ENCODE data around the gene SPACA4.

The SPACA4 gene

DNA sequence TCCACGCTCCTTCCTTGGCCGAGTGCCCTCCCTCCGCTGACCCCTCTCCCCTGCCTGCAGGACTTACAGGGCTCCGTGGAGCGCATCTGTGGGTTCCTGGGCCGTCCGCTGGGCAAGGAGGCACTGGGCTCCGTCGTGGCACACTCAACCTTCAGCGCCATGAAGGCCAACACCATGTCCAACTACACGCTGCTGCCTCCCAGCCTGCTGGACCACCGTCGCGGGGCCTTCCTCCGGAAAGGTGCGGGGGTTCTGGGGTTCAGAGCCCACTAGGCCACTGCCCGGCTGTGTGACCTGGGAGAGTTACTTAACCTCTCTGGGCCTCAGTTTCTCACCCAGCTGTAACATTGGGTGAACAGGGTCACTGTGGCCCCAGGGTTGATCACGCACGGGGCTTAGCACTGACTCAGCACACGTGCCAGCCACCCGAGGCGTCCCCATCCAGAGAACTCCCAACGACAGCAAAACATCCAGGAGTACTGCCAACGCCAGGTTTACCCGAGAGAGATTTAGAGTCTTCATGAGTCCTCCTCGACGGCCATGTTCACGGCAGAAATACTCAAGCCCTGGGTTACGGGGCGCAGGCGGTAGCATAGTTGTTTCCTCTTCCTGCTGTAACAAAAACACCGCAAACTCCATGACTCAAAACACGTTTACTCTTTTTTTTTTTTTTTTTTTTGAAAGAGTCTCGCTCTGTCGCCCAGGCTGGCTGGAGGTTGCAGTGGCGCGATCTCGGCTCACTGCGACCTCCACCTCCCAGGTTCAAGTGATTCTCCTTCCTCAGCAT lies 9.7 kb upstream of the SPACA4 start:
- no peak for DNase-seq (ENCODE audit: low read depth in 4 of 4, low spot score in 1 of 4)

DNA sequence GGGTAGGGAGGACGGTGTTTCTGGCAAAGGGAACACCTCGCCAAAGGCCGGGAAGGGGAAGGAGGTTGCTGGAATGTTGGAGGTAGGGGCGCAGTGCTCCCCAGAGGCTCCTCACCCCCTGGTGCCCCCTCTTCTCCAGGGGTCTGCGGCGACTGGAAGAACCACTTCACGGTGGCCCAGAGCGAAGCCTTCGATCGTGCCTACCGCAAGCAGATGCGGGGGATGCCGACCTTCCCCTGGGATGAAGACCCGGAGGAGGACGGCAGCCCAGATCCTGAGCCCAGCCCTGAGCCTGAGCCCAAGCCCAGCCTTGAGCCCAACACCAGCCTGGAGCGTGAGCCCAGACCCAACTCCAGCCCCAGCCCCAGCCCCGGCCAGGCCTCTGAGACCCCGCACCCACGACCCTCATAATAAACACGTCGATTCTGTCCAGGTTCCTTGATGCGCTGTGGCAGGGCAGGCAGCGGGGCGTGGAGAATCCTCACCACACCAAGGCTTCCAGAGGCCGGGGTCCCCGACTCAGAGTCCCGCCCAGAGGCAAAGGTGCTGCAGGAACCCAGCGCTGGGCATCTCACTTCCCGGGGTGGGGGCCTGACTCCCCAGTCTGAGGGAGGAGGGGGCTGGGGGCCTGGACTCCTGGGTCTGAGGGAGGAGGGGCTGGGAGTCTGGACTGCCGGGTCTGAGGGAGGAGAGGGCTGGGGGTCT lies 7.4 kb upstream of the SPACA4 start:
- no peak for DNase-seq (ENCODE audit: low read depth in 4 of 4, low spot score in 1 of 4)

DNA sequence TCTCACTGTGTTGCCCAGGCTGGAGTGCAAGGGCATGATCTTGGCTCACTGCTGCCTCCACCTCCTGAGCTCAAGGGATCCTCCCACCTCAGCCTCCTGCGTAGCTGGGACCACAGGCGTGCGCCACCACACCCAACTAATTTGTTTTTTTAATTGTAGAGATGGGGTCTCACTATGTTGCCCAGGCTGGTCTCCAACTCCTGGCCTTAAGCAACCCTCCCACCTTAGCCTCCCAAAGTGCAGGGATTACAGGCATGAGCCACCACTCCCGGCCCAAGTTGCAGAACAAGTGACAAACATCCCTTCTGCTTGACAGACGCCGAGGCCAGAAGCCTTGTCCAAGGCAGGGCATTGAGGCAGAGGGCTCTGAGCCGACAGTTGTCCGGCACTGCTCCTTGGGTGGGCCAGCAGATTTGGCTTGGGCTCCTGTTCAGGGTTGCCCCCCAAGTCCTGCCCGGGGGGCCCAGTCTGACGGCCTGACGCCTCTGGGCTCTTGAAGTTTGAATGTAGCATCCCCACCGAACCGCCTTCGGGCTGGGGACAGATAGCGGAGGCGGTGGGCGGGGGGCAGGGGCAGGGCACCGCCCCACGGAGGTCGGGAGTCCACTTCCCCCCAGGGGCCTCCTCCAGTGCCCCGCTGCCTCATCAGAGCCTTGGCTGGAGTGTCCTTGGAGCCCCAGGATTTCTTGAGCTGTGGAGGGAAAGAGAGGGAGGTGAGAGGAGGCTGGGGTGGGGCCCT lies 5.7 kb upstream of the SPACA4 start:
- DNase-seq (ENCODE audit: low read depth in 4 of 4, low spot score in 1 of 4) = no peak

- DNase-seq (ENCODE audit: low read depth in 4 of 4, low spot score in 1 of 4) = no peak
These were observed 3.5 kb upstream of the SPACA4 start for GRCh38 chr19:48603001-48603400.

DNA sequence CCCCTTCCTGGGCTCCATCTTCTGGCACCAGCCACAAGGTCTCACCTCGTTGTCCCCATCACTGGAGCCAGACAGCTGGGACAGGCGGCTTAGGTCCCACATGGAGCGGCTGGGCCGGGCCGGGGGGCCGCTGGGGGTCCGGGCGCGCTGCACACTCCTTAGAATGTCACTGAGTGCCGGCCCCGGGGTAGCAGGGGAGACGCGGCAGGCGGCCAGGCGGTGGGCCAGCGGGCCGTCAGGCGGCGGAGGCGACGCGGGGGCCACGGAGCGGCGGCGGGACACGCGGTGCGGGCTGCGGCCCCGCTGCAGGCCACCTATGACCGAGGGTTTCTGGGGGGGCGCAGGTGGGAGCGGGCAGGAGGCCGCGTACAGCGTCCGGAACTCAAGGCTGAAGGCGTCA lies 3.1 kb upstream of the SPACA4 start:
- DNase-seq (ENCODE audit: low read depth in 4 of 4, low spot score in 1 of 4) = no peak

DNA sequence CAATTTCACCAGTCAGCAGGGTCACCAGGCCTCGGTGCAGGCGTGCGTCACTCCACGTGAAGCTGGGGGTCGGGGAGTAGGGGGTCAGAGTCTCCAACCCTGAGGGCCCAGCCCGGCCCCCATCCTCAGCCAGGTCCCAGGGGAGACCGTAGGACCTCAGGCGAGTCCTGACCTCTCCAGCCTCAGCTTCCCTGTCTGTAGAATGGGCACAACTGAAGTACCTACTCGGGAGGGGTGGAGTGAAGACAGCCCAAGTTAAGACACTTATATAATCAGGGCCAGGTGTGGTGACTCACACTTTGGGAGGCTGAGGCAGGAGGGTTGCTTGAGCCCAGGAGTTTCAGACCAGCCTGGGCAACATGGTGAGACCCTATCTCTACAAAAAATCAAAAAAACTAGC lies 2.7 kb upstream of the SPACA4 start:
- DNase-seq (ENCODE audit: low read depth in 4 of 4, low spot score in 1 of 4) = no peak

- DNase-seq (ENCODE audit: low read depth in 4 of 4, low spot score in 1 of 4) = no peak
These were observed 815 bp downstream of the SPACA4 start for GRCh38 chr19:48607359-48607755.

GRCh38 chr19:48608798-48609263 lies 2.3 kb downstream of the SPACA4 start:
- DNase-seq (ENCODE audit: low read depth in 4 of 4, low spot score in 1 of 4) = no peak

GRCh38 chr19:48609571-48610108 lies 3.1 kb downstream of the SPACA4 start:
- DNase-seq (ENCODE audit: low read depth in 4 of 4, low spot score in 1 of 4) = no peak

DNA sequence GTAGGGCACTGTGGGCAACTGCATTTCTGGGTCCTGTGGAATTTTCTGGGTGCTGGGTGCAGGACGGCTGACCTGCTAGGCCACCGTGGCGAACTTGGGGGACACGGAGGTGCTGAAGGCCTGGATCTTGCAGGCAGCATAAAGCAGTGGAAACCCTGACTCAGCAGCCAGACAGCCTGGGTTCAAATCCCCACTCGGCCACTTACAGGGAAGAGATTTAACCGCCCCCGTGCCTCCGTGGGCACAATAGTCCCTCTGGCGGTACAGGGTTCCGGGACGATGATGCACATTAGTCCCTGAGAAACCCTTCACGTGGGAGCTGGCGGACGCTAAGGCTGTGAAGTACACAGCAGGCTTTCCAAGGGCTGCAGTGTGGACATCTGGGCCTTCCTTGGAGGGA lies 5.3 kb downstream of the SPACA4 start:
- DNase-seq (ENCODE audit: low read depth in 4 of 4, low spot score in 1 of 4) = no peak

- DNase-seq (ENCODE audit: low read depth in 4 of 4, low spot score in 1 of 4) = no peak
These were observed 6.7 kb downstream of the SPACA4 start for GRCh38 chr19:48613024-48613851.

- DNase-seq (ENCODE audit: low read depth in 4 of 4, low spot score in 1 of 4) = no peak
These were observed 7.4 kb downstream of the SPACA4 start for GRCh38 chr19:48613852-48614435.

GRCh38 chr19:48614436-48615230 lies 8.1 kb downstream of the SPACA4 start, which contains the start of gene FAM83E:
TSS of gene FAM83E (minus strand) at chr19:48615076. CDS start at chr19:48613372, 1,704 bp downstream.
- DNase-seq (ENCODE audit: low read depth in 4 of 4, low spot score in 1 of 4) = no peak

- DNase-seq (ENCODE audit: low read depth in 4 of 4, low spot score in 1 of 4) = no peak
These were observed 8.9 kb downstream of the SPACA4 start for GRCh38 chr19:48615231-48616040.

GRCh38 chr19:48616041-48616436 lies 9.5 kb downstream of the SPACA4 start:
- no peak for DNase-seq (ENCODE audit: low read depth in 4 of 4, low spot score in 1 of 4)

DNA sequence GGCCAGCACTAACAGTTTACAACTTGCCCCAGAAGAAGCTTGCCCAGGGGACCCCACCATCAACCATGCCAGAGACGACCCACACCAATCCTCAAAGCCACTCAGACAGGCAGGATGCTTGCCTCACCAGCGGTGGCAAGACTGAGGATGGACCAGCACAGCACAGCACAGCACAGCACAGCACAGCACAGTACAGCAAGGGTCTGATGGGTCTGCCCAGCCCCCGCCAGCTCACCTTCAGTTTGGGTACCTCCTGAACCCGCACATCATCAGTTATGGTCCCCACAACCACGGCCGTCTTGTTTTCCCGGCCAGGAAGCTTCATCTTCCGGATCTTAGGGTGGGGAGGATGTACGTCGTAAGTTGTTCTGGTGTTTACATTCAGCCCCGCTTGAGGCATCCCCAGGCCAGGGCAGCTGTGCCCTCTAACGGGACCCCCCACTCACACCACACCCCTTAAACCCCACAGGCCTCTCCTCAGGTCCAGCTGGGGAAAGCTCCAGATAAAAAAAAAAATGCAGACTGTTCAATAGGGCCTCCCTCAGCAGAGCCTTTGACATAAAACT lies 10.0 kb downstream of the SPACA4 start:
- DNase-seq (ENCODE audit: low read depth in 4 of 4, low spot score in 1 of 4) = no peak

DNA sequence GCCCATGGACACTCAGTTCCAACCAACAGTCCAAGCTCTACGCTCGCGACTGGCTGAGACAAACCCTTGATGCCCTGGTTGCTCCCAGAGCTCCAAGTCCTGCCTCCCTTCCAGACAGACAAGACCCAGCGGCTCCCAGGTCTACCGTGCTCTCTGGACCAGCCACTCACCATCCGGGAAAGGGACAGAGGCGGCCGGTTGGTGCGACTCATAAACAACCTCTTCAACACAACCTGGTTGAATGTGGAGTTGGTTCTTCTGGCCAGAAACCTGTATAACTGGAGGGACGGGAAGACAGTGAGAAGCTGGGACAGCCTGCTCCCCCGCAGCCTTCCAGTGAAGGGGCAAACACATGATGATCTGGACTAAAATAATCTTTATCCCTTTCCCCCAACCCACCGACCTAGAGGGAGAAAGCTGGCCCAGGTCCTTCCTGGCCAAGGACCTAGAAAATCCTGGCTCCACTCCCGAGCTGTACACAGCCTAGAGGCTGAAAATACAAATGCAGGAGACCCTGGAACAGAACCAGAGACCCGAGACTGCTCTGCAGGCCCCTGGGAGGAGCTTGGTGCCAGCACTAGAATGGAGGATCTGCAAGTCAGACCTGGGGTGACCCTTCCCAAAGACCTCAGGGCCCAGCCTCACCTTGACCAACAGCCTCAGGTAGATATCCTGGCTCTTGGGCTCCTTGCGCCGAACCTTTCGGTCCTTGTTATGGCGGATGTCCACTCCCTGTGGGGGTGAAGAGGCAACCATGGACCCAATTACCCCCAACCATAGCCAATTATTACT lies 10.8 kb downstream of the SPACA4 start:
- DNase-seq (ENCODE audit: low read depth in 4 of 4, low spot score in 1 of 4) = no peak

Measured in stimulated activated CD4-positive, alpha-beta T cell treated with anti-CD3 and anti-CD28 coated beads, Interleukin-1b, Interleukin-23, amount 100 ng/mL, for 24 hours (primary cell).